GM12873 (cell line): ENCODE results near the gene EXD1.

Experiments
- TF ChIP-seq, protein P1 (sequence below): IDR thresholded peaks from 2 replicates; pipeline ENCODE4 v1.5.1; 2012; ENCODE audit warnings: low read depth, mild to moderate bottlenecking, moderate library complexity, low read length, control low read depth; ENCODE audit not compliant: insufficient read depth; ENCODE audit errors: missing control alignments

EXD1 gene, protein sequence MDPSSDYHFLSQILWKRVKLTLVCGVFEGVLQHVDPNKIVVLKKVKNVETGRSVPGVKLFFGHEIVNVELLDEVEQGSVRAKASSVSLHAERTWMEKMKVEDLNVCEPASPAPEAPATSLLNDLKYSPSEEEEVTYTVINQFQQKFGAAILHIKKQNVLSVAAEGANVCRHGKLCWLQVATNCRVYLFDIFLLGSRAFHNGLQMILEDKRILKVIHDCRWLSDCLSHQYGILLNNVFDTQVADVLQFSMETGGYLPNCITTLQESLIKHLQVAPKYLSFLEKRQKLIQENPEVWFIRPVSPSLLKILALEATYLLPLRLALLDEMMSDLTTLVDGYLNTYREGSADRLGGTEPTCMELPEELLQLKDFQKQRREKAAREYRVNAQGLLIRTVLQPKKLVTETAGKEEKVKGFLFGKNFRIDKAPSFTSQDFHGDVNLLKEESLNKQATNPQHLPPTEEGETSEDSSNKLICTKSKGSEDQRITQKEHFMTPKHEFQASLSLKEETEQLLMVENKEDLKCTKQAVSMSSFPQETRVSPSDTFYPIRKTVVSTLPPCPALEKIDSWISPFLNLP

GRCh38 chr15:41230650-41231421 lies at the start of gene EXD1, which contains the start of gene CHP1:
Gene EXD1, minus strand, starts transcription at chr15:41230757. Its CDS starts 4,182 bp downstream, at chr15:41226575.
Gene CHP1, plus strand, starts transcription at chr15:41231268. Its CDS starts 115 bp downstream, at chr15:41231383.
- TF ChIP-seq, protein P1, sequence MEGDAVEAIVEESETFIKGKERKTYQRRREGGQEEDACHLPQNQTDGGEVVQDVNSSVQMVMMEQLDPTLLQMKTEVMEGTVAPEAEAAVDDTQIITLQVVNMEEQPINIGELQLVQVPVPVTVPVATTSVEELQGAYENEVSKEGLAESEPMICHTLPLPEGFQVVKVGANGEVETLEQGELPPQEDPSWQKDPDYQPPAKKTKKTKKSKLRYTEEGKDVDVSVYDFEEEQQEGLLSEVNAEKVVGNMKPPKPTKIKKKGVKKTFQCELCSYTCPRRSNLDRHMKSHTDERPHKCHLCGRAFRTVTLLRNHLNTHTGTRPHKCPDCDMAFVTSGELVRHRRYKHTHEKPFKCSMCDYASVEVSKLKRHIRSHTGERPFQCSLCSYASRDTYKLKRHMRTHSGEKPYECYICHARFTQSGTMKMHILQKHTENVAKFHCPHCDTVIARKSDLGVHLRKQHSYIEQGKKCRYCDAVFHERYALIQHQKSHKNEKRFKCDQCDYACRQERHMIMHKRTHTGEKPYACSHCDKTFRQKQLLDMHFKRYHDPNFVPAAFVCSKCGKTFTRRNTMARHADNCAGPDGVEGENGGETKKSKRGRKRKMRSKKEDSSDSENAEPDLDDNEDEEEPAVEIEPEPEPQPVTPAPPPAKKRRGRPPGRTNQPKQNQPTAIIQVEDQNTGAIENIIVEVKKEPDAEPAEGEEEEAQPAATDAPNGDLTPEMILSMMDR, result peak; percentile 97

GRCh38 chr15:41279535-41280283 lies 49.2 kb upstream of the EXD1 start:
- TF ChIP-seq, protein P1, result no peak

DNA sequence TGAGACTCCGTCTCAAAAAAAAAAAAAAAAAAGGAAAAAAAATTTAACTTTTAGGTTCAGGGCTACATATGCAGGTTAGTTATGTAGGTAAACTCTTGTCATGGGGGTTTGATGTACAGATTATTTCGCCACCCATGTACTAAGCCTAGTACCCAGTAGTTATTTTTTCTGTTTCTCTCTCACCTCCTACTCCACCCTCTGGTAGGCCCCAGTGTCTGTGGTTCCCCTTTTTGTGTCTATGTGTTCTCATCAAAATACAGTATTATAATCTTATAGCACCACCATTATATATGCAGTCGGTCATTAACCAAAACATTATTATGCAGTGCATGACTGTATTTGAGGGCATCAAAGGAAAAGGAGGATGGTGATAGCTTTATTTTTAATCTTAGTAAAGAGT lies 47.8 kb upstream of the EXD1 start:
- TF ChIP-seq, protein P1, result no peak

GRCh38 chr15:41276831-41277230 lies 46.3 kb upstream of the EXD1 start:
- TF ChIP-seq, protein P1, result no peak

DNA sequence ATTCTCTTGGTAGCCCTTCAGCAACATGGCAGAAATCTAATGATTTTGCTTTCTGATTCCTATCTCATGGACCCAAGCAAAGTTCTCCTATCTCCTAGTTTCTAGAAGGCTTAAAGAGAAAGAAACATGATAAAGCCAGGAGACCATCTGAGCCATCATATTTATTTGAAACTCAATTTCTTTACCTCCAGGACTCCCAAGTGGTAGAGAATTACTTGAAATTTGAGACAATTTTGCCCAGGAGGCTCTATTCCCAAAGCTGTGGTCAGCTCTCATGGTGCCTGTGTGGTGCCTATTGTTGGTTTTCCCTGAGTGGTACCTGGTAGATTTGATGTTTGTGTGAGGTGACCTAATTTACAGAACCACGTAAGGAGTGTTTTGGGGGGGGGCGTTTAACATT lies 39.3 kb upstream of the EXD1 start:
- TF ChIP-seq, protein P1, result no peak

DNA sequence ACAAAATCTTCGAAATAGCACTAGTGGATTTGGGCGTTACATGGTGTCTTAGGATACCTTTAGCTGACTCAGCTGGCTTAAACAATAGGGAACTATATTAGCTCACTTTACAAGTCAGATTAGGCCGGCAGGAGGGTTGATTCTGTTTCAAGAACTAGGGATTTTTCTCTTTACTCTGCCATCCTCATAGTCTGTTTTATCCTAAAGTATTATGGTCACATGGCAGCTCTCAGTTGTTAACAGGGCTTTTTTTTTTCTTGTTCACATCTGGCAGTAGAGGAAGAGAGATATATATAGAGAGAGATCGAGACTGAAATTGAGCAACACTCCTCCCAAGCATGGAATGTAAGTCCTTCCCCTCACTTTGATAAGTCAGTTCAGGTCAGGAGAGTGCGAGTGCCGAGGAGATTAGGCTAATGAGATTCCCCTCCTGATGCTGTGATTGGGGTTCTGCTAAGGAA lies 33.4 kb upstream of the EXD1 start:
- TF ChIP-seq, protein P1, result no peak
